GM20000 (cell line): ENCODE results near the gene JMJD1C.

ENCODE experiments used
- DNase-seq: peaks from one replicate; pipeline ENCODE4 v3.0.0; 2012; ENCODE audit warnings: low spot score
- TF ChIP-seq, protein P1 (sequence below): IDR thresholded peaks from 2 replicates; pipeline ENCODE4 v1.5.1; 2012; ENCODE audit warnings: mild to moderate bottlenecking, control low read depth; ENCODE audit errors: extremely low read depth, missing control alignments

The JMJD1C gene

DNA sequence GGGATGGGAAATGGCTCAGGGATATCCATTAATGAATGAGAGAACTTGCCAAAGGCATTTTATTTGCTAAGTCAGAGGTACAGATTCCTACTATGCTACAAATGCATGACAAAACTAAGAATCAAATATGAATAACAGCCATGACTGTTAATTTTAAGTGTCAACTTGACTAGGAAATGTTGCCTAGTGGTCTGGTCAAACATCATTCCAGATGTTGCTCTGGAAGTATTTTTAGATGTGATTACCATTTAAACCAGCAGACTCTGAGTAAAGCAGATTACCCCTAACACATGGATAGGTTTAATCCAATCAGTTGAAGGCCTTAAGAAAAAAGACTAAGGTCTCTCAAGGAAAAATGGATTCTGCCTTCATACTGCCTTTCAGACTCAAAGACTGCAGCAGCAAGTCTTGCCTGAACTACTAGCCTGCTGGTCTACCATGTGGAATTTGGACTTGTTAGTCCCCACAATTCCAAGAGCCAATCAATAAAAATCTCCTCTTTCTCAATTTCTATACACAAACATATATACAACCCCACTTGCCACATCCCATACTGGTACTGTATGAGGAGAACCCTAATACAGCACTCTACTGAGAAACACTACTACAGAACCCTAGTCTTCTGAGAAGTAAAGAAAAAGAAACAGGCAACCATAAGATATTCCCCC is 213.5 kb downstream of the JMJD1C start:
- DNase-seq: no peak
- TF ChIP-seq, protein P1, sequence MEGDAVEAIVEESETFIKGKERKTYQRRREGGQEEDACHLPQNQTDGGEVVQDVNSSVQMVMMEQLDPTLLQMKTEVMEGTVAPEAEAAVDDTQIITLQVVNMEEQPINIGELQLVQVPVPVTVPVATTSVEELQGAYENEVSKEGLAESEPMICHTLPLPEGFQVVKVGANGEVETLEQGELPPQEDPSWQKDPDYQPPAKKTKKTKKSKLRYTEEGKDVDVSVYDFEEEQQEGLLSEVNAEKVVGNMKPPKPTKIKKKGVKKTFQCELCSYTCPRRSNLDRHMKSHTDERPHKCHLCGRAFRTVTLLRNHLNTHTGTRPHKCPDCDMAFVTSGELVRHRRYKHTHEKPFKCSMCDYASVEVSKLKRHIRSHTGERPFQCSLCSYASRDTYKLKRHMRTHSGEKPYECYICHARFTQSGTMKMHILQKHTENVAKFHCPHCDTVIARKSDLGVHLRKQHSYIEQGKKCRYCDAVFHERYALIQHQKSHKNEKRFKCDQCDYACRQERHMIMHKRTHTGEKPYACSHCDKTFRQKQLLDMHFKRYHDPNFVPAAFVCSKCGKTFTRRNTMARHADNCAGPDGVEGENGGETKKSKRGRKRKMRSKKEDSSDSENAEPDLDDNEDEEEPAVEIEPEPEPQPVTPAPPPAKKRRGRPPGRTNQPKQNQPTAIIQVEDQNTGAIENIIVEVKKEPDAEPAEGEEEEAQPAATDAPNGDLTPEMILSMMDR: no peak

DNA sequence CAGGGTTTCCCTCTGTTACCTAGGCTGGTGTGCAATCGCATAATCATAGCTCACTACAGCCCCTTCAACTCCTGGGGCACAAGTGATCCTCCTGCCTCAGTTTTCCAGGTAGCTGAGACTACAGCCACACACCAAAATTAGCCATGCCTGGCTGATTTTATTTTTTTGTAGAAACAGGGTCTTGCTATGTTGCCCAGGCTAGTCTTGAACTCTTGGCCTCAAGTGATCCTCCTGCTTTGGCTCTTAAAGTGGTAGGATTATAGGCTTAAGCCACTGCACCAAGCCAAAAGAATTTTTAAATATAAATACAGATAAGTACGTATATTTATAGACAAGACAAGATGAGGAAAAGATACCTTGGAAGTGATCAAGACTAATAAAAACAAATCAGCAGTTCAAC is 215.7 kb downstream of the JMJD1C start:
- TF ChIP-seq, protein P1: no peak
- no peak for DNase-seq

DNA sequence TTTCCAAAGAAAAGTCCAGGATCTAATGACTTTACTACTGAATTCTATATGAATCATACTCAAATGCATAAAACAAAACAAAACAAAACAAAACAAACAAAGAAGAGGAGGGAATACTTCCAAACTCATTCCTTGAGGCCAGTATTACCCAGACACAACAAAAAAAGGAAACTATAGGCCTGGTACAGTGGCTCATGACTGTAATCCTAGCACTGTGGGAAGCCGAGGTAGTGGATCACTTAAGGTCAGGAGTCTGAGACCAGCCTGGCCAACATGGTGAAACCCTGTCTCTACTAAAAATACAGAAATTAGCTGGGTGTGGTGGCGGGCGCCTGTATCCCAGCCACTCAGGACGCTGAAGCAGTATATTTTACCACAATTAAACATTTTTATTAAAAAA is 218.0 kb downstream of the JMJD1C start:
- no peak for DNase-seq

DNA sequence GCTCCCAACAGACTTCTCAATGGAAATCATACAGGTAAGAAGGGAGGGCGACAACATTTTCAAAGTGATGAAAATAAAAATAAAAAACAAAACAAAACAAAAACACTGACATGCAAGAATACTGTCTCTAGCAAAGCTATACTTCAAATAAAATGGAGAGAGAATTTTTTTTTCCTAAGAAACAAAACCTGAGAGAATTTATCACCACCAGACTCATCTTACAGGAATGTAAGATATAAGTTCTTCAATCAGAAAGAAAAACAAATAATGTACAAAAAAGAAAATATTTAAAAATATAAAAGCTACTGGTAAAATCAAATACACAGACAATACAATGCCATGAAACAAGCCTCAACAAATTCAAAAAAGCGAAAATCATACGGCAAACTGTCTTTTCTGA is 219.4 kb downstream of the JMJD1C start:
- TF ChIP-seq, protein P1: no peak
- no peak for DNase-seq

More for the DNA sequence above, 218.0 kb downstream of the JMJD1C start:
- TF ChIP-seq, protein P1: no peak

DNA sequence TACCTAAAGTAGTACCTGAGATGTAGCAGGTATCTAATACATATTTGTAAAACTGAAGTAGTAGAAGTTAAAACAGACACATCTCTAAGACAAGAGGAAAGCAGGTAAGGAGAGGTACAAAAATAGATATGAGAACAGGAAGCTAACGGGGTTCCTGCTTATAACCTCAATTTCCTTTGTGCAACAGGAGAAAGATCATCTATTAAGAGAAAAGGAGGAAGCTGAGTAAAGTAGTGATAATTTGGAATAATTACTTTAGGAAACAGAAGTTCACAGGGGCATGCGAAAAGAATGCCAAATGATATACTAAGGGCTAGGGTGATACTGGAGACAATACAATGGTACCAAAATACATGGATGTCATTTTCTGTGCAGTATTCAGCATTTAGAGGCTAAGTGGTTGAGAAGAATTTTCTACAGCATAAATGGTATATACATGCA is 223.9 kb downstream of the JMJD1C start:
- no peak for DNase-seq
- TF ChIP-seq, protein P1: no peak

DNA sequence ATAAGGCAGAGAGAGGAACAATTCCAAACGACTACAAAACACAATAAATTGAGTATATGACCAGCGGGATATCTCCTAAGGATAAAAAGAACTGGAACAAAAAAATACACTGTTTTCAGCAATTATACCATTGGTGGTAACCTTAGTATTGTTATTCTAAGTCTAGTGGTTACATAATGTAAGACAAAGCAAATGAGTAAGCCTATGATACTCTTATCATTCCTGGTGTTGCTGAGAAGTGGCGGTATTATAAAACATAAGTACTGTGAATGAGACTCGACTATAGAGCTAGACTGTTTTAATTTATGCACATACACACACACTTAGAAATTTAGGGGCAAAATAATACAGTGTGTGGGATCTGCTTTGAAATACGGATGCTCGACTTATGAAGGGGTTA is 225.0 kb downstream of the JMJD1C start:
- DNase-seq: no peak
- TF ChIP-seq, protein P1: no peak

DNA sequence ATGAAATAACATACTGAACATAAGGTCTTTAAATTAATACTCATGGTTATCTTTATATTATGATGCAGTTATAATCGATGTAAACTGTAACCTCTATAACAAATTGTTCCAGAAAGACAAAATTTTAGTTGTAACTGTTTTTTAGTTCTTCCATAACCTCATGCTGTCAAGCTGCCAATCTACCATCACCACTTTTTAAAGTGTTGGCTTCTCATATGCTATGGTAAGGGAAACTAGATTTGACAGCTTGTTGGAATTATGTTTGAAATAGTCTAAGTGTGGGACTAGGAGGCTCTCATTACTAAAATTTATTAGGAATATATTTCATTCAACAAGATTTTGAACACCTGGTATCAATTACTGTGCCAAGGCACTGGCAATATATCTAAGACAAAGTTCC is 227.3 kb downstream of the JMJD1C start:
- no peak for DNase-seq
- TF ChIP-seq, protein P1: no peak
